Mammary epithelial cell (primary cell): ENCODE measurements around the gene FLT3.

Source experiments
- EZH2 ChIP-seq: IDR thresholded peaks from 2 replicates; pipeline ENCODE4 v1.6.1; 2012; ENCODE audit warnings: low read length, inconsistent platforms, borderline replicate concordance
- TF ChIP-seq, protein P1 (sequence below), 2 donors: IDR thresholded peaks in 1 of 2; conservative IDR thresholded peaks in 1 of 2; 2 replicates each; pipeline ENCODE4 v1.5.1; 2011 to 2012; ENCODE audit warnings: inconsistent platforms in 2 of 2, low read length in 2 of 2, mild to moderate bottlenecking in 2 of 2, control low read depth in 1 of 2, low read depth in 1 of 2; ENCODE audit not compliant: insufficient read depth in 1 of 2; ENCODE audit errors: extremely low read depth in 1 of 2

GRCh38 chr13:27971776-27972477, 128.4 kb downstream of the FLT3 start:
- TF ChIP-seq, protein P1, sequence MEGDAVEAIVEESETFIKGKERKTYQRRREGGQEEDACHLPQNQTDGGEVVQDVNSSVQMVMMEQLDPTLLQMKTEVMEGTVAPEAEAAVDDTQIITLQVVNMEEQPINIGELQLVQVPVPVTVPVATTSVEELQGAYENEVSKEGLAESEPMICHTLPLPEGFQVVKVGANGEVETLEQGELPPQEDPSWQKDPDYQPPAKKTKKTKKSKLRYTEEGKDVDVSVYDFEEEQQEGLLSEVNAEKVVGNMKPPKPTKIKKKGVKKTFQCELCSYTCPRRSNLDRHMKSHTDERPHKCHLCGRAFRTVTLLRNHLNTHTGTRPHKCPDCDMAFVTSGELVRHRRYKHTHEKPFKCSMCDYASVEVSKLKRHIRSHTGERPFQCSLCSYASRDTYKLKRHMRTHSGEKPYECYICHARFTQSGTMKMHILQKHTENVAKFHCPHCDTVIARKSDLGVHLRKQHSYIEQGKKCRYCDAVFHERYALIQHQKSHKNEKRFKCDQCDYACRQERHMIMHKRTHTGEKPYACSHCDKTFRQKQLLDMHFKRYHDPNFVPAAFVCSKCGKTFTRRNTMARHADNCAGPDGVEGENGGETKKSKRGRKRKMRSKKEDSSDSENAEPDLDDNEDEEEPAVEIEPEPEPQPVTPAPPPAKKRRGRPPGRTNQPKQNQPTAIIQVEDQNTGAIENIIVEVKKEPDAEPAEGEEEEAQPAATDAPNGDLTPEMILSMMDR (conservative IDR thresholded peaks at IDR 0.05 in 1 of 2, IDR thresholded peaks at IDR 0.05 in 1 of 2; ENCODE audit: extremely low read depth in 1 of 2, insufficient read depth in 1 of 2, low read depth in 1 of 2, low read length in 2 of 2): no peak
- no peak for TF ChIP-seq EZH2
